GM12878 (cell line): Measurements from ENCODE around the gene TRPM1. TPM values are rescaled to one million over a fixed set of nuclear protein-coding genes. Genes with fewer than 3 reads are reported as not detected.

Source experiments
- ATAC-seq: fragments of 200-7000 bp; cut with Tn5 transposase; 3 replicates; pipeline ENCODE4 v1.9.1; 2020; ENCODE audit warnings: mild to moderate bottlenecking, moderate library complexity
- BruUV-seq: library from RNA; stranded (reverse); fragments of 400-500 nt; replicated peaks from 2 replicates; lab custom pipeline; 2021; lab: Mats Ljungman, UMichigan
- CTCF ChIA-PET: fragments of 300-600 bp; sonication (Branson Sonifier 250); formaldehyde crosslinking; extraction: SDS; loops from one replicate; lab custom pipeline; 2021; ENCODE audit warnings: inconsistent platforms; lab: Yijun Ruan, JAX
- POLR2A ChIA-PET: fragments of 350-600 bp; formaldehyde crosslinking; extraction: SDS; loops from one replicate; lab custom pipeline; 2021; ENCODE audit warnings: inconsistent platforms; lab: Charles Lee
- RAD21 ChIA-PET: fragments of 300-600 bp; sonication (Branson Sonifier 250); formaldehyde crosslinking; loops from one replicate; lab custom pipeline; 2023; ENCODE audit warnings: antibody characterized with exemption; ENCODE audit not compliant: unreplicated experiment; lab: Charles Lee
- SMC1A ChIA-PET: fragments of 300-600 bp; sonication (Branson Sonifier 250); formaldehyde crosslinking; loops from one replicate; lab custom pipeline; 2023; ENCODE audit not compliant: unreplicated experiment, uncharacterized antibody; lab: Charles Lee
- DNase-seq: peaks from one replicate; pipeline ENCODE4 v3.0.0-alpha.2; 2011; ENCODE audit warnings: low read depth, low spot score
- FAIRE-seq: peaks from 3 replicates; lab custom pipeline; 2011; peaks lifted over from hg19 to GRCh38; lab: Jason Lieb, UNC
- H2AFZ ChIP-seq: 2 replicates; pipeline ENCODE4 v1.6.0; 2011; ENCODE audit warnings: low read depth, low read length, control low read depth; ENCODE audit not compliant: control insufficient read depth
- H3K27ac ChIP-seq: 2 replicates; pipeline ENCODE4 v1.5.1; 2011; ENCODE audit warnings: control low read depth; ENCODE audit not compliant: control insufficient read depth, insufficient read depth
- H3K27me3 ChIP-seq, 2 experiments: replicated peaks in 1 of 2; 2 replicates each; pipeline versions ENCODE4 v1.6.0 to v1.6.1; 2011; ENCODE audit warnings: low read length in 1 of 2; ENCODE audit not compliant: control insufficient read depth in 2 of 2, insufficient read depth in 2 of 2
- H3K36me3 ChIP-seq, 2 experiments: 2 replicates each; pipeline ENCODE4 v1.5.1; 2011; ENCODE audit warnings: low read length in 1 of 2; ENCODE audit not compliant: control insufficient read depth in 2 of 2, insufficient read depth in 2 of 2
- H3K4me1 ChIP-seq: 2 replicates; pipeline ENCODE4 v1.6.1; 2011; ENCODE audit warnings: mild to moderate bottlenecking, low read length, moderate library complexity, mixed read lengths; ENCODE audit not compliant: control insufficient read depth, insufficient read depth
- H3K4me2 ChIP-seq: 2 replicates; pipeline ENCODE4 v1.6.0; 2011; ENCODE audit warnings: control low read depth; ENCODE audit not compliant: control insufficient read depth, insufficient read depth
- H3K4me3 ChIP-seq: fragments of 200-600 bp; sonication (generic); 2 replicates; pipeline ENCODE4 v1.5.1; 2016
- H3K79me2 ChIP-seq: 2 replicates; pipeline ENCODE4 v1.6.0; 2011; ENCODE audit warnings: low read length; ENCODE audit not compliant: control insufficient read depth, insufficient read depth
- H3K9ac ChIP-seq: 2 replicates; pipeline ENCODE4 v1.8.0; 2011; ENCODE audit warnings: low read length, control low read depth, mixed read lengths; ENCODE audit not compliant: control insufficient read depth, insufficient read depth
- H3K9me3 ChIP-seq: replicated peaks from 3 replicates; pipeline ENCODE4 v1.5.1; 2011; ENCODE audit warnings: mild to moderate bottlenecking, low read length; ENCODE audit not compliant: control insufficient read depth, insufficient read depth
- H4K20me1 ChIP-seq: 2 replicates; pipeline ENCODE4 v1.6.0; 2011; ENCODE audit not compliant: control insufficient read depth, insufficient read depth
- ASH2L ChIP-seq: fragments of 300-600, 200-600 bp; sonication (generic); IDR thresholded peaks from 2 replicates; pipeline ENCODE4 v1.6.1; 2017; ENCODE audit warnings: low read depth, mild to moderate bottlenecking, borderline replicate concordance
- BMI1 ChIP-seq: fragments of 450-650 bp; IDR thresholded peaks from 2 replicates; pipeline ENCODE4 v1.6.1; 2016; ENCODE audit warnings: mild to moderate bottlenecking, moderate library complexity, borderline replicate concordance
- ETV6 ChIP-seq, 2 experiments: fragments of 450-650 bp in 1 of 2; IDR thresholded peaks in 1 of 2; conservative IDR thresholded peaks in 1 of 2; 2 replicates each; pipeline ENCODE4 v1.6.1; 2014; ENCODE audit warnings: antibody characterized with exemption in 1 of 2, borderline replicate concordance in 1 of 2, low read depth in 1 of 2, mild to moderate bottlenecking in 1 of 2, moderate library complexity in 1 of 2
- FOS ChIP-seq: IDR thresholded peaks from 3 replicates; pipeline ENCODE4 v1.6.1; 2011; ENCODE audit warnings: borderline replicate concordance; ENCODE audit not compliant: insufficient read length; ENCODE audit errors: extremely low read depth
- GABPA ChIP-seq: IDR thresholded peaks from 2 replicates; pipeline ENCODE4 v1.6.1; 2014; ENCODE audit warnings: antibody characterized with exemption, low read depth, mild to moderate bottlenecking, inconsistent platforms
- HDAC6 ChIP-seq: fragments of 200-600 bp; sonication (generic); IDR thresholded peaks from one replicate; pipeline ENCODE4 v1.8.0; 2017; ENCODE audit warnings: antibody characterized with exemption; ENCODE audit not compliant: unreplicated experiment
- KAT2A ChIP-seq: conservative IDR thresholded peaks from 2 replicates; pipeline ENCODE4 v1.6.1; 2011; ENCODE audit warnings: low read depth, low read length; ENCODE audit not compliant: control insufficient read depth
- NFIC ChIP-seq: IDR thresholded peaks from 2 replicates; pipeline ENCODE4 v1.6.1; 2012; ENCODE audit warnings: low read depth, mild to moderate bottlenecking, inconsistent platforms, low read length, moderate library complexity
- PKNOX1 ChIP-seq: fragments of 450-650 bp; IDR thresholded peaks from 2 replicates; pipeline ENCODE4 v1.6.1; 2016; ENCODE audit warnings: mild to moderate bottlenecking
- POLR2A ChIP-seq: IDR thresholded peaks from 2 replicates; pipeline ENCODE4 v1.6.1; 2011; ENCODE audit warnings: low read depth, mild to moderate bottlenecking, low read length
- RELB ChIP-seq: fragments of 450-650 bp; IDR thresholded peaks from 2 replicates; pipeline ENCODE4 v1.6.1; 2017; ENCODE audit warnings: low read depth, mild to moderate bottlenecking, moderate library complexity
- RFX5 ChIP-seq: IDR thresholded peaks from 2 replicates; pipeline ENCODE4 v1.6.1; 2011; ENCODE audit warnings: low read depth, low read length, improper control_type of control experiment
- SMAD1 ChIP-seq: fragments of 450-650 bp; IDR thresholded peaks from 2 replicates; pipeline ENCODE4 v1.6.1; 2018; ENCODE audit warnings: mild to moderate bottlenecking, low read depth; ENCODE audit not compliant: partially characterized antibody
- SMARCA5 ChIP-seq: fragments of 450-650 bp; IDR thresholded peaks from 2 replicates; pipeline ENCODE4 v1.6.1; 2017; ENCODE audit warnings: mild to moderate bottlenecking
- SMC3 ChIP-seq: IDR thresholded peaks from 2 replicates; pipeline ENCODE4 v1.6.1; 2011; ENCODE audit warnings: low read length, improper control_type of control experiment, borderline replicate concordance
- SP1 ChIP-seq: IDR thresholded peaks from one replicate; pipeline ENCODE4 v1.6.1; 2011; ENCODE audit warnings: low read depth, low read length
- TCF3 ChIP-seq: IDR thresholded peaks from 2 replicates; pipeline ENCODE4 v1.6.1; 2012; ENCODE audit warnings: low read depth, mild to moderate bottlenecking, low read length, borderline replicate concordance; ENCODE audit not compliant: insufficient read depth
- ZNF592 ChIP-seq: fragments of 450-650 bp; IDR thresholded peaks from 2 replicates; pipeline ENCODE4 v1.6.1; 2017; ENCODE audit warnings: mild to moderate bottlenecking, moderate library complexity
- WGBS: methylation state at CpG from one replicate; pipeline ENCODE4 v1.1.6; 2016; ENCODE audit warnings: low lambda C conversion rate; ENCODE audit not compliant: insufficient replicate concordance, insufficient coverage; ENCODE audit errors: missing lambda C conversion rate; 5-methylcytosine and 5-hydroxymethylcytosine counted together
- in situ Hi-C: fragments of 300-500 bp; cut with MboI; formaldehyde crosslinking; loops from 9 replicates; pipeline ENCODE4 v1.14.3; 2018; ENCODE audit warnings: mixed read lengths
- intact Hi-C: fragments of 100-400 bp; cut with micrococcal nuclease; formaldehyde crosslinking; loops from one replicate; pipeline ENCODE4 v1.14.2; 2022; ENCODE audit not compliant: unreplicated experiment
- polyA plus RNA-seq, 11 experiments: library from polyadenylated mRNA; depleted of rRNA in 4 of 11; unstranded in 6 of 11; stranded (reverse) in 5 of 11; fragments of >200 nt; fragmentation: Nextera tagmentation in 4 of 11; fragmentation: Illumina TruSeq in 1 of 11; extraction: Ambion mirVana in 4 of 11; extraction: Trizol in 1 of 11; gene quantifications; 1 replicate in 1 of 11; 2 replicates in 10 of 11; pipeline versions ENCODE4 v1.2.1 to v1.2.3, GENCODE V29; 2011 to 2016; ENCODE audit warnings: inconsistent platforms in 2 of 11, missing spikeins in 2 of 11, low read depth in 1 of 11
- total RNA-seq, 4 experiments: library from RNA; depleted of rRNA in 3 of 4; stranded (reverse); fragments of >200 nt in 3 of 4; fragmentation: Illumina TruSeq in 1 of 4; extraction: Trizol in 1 of 4; gene quantifications; 2 replicates each; pipeline versions ENCODE4 v1.2.1 to v1.2.3, GENCODE V29; 2013 to 2021

TRPM1 gene
- total and polyA plus RNA-seq, 10 of the 15 experiments (the other 5 are each of a cell fraction or from before 2014, with no cell fraction given) = 0.01 to 0.10 (median 0.05) TPM; not detected in 4

GRCh38 chr15:31091481-31091880, 10.0 kb downstream of the TRPM1 start (continued):
- TF ChIP-seq BMI1 (no peak), PKNOX1 (no peak)
- TF ChIP-seq, all 136 proteins: peak for 0

- FAIRE-seq = no peak
- intact Hi-C loops (no loop called here), in situ Hi-C loops (no loop called here)
- no peak overlapping the region for H2AFZ ChIP-seq
- H3K36me3 ChIP-seq = no peaks in the 10 kb centered on the region
- no peaks in the 10 kb centered on the region; the same call in 2 of the 3 replicates for H3K9me3 ChIP-seq
- ChIA-PET POLR2A (no interaction called here), CTCF (interaction anchor here (0.6 to 1.6 kb wide), 3 partner anchors 38 to 431 kb away, joined by 3 to 5 read pairs (median 4); no protein-coding TSS in a partner anchor), SMC1A (no interaction called here), RAD21 (no interaction called here)
- H3K27me3 ChIP-seq = no peaks in the 10 kb centered on the region
- no TSS peak for BruUV-seq
- no peak for DNase-seq
- H3K27ac ChIP-seq = no peak overlapping the region
- H3K4me2 ChIP-seq = no peak overlapping the region
- no peaks in the 10 kb centered on the region for H3K79me2 ChIP-seq
- no peaks in the 10 kb centered on the region for H4K20me1 ChIP-seq
- ATAC-seq = no peak
- H3K4me1 ChIP-seq = no peaks in the 10 kb centered on the region
- no peak overlapping the region for H3K9ac ChIP-seq
- 29% methylated on average over 4 of the region's 4 CpGs for WGBS
- no peak overlapping the region for H3K4me3 ChIP-seq
- no peak for TF ChIP-seq SMARCA5
- no peak for TF ChIP-seq ZNF592
- no peak for TF ChIP-seq FOS
- TF ChIP-seq SMC3 = no peak
- no peak for TF ChIP-seq SMAD1
- no peak for TF ChIP-seq NFIC
- no peak for TF ChIP-seq HDAC6
- no peak for TF ChIP-seq ETV6 (conservative IDR thresholded peaks at IDR 0.05 in 1 of 2, IDR thresholded peaks at IDR 0.05 in 1 of 2; ENCODE audit: borderline replicate concordance in 1 of 2, low read depth in 1 of 2)
- TF ChIP-seq KAT2A = no peak
- no peak for TF ChIP-seq RELB
- no peak for TF ChIP-seq SP1
- no peak for TF ChIP-seq GABPA
- no peak for TF ChIP-seq ASH2L
- TF ChIP-seq RFX5 = no peak
- no peak for TF ChIP-seq POLR2A
- no peak for TF ChIP-seq TCF3
These were observed 10.8 kb downstream of the TRPM1 start for GRCh38 chr15:31090766-31091165.
